Stimulated activated CD4-positive, alpha-beta T cell treated with anti-CD3 and anti-CD28 coated beads, Interleukin-4, amount 100 ng/mL, for 1 hour (primary cell): ENCODE measurements around the gene COQ9.
"Not testable (repeated sequence)": the region's sequence is repeated elsewhere in the genome, so short reads cannot be mapped to it uniquely, and the experiment has no call there.

Source experiments
- DNase-seq: peaks from one replicate; pipeline ENCODE4 v3.0.0-alpha.2; 2020

COQ9 gene, protein sequence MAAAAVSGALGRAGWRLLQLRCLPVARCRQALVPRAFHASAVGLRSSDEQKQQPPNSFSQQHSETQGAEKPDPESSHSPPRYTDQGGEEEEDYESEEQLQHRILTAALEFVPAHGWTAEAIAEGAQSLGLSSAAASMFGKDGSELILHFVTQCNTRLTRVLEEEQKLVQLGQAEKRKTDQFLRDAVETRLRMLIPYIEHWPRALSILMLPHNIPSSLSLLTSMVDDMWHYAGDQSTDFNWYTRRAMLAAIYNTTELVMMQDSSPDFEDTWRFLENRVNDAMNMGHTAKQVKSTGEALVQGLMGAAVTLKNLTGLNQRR

DNA sequence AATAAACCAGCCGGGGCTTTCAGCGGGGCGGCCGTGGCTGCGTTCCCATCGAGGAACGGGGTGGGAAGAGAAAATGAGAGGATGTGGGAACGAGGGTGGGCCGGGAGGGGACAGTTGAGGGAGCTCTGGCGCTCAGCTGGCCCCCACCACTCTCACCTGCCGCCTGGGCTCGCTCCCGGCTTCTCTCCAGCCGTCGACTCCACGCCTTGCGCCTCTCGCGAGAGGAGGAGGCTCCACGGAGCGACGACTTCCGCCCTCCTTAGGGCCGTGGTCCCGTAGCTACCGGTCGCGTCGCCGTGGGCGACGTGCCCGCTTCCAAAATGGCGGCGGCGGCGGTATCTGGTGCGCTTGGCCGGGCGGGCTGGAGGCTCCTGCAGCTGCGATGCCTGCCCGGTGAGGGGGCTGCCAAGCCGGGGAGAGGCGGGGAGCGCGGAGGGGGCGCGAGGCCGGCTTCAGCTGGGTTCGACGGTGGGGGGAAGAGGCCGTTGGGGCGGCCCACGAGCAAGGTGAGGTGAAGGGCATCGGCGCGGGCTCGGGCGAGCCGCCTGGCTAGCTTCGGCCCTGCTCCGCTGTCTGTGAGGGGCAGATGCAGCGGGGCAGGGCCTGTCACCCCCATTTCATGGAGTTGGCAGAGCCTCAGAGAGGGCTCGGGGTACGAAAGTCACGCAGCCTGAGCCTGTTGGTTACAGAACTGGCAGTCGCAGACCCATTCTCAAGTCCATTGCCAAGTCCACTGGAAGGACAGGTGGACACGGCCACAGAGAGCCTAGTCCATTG, at the start of gene COQ9, which contains the start of gene CIAPIN1:
Gene COQ9 (plus strand): TSS at position 294 of the 777 bp plus-strand sequence. CDS start 27 bp downstream, at position 321.
Gene CIAPIN1 (minus strand): TSS at position 200 of the 777 bp plus-strand sequence. CDS start 6,457 bp downstream, outside the sequence.
- peak; percentile 93 for DNase-seq

DNA sequence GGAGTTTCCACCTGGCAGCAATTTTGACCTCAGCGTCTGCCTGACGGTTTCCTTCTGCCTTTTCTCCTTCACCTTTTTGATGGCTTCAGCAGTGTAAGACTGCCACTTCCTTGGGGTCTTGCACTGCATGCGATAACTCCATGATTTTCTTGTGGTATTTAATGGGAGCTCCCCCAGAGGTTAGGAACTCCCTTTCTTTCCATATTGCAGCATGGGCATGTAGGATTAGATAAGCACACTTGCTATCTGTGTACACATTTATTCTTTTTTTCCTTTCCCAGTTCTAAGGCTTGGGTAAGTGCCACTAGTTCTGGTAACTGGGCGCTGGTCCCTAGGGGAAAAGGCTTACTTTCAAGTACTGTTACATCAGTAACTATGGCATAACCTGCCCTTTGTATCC, 49.8 kb upstream of the COQ9 start:
- DNase-seq, result not testable (repeated sequence)

DNA sequence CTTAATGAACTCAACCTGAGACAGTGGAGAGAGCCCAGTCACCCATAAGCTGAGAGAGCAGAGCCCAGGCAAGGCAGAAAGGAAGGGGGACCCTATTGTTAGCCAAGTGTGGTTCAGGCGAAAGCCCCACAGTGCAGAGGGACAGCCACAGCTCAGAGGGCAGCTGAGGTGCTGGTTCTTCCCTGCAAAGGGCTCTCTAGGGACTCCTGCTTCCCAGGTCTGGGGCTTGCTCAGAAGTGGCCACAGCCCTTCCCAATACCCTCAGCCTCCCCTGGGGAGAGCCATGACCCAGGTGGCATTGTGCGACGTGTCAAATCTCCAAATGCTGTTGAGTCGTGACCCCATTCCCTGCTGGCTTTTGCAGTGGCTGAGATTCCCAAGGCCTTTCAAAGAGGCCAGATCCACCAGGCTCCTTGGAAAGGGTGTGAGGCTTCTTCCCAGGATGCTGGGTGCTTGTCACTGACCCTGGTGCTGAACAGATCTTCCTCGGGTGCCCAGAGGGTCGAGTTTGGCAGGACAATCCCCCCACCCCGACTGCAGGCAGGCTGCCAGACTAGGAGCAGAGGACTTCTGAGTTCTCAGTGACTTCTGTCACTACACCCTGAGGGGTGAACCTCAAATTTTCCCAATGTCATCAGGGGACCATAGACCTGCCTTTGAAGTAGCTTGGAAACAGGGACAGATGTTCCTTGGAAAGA, 45.2 kb upstream of the COQ9 start:
- no peak for DNase-seq

DNA sequence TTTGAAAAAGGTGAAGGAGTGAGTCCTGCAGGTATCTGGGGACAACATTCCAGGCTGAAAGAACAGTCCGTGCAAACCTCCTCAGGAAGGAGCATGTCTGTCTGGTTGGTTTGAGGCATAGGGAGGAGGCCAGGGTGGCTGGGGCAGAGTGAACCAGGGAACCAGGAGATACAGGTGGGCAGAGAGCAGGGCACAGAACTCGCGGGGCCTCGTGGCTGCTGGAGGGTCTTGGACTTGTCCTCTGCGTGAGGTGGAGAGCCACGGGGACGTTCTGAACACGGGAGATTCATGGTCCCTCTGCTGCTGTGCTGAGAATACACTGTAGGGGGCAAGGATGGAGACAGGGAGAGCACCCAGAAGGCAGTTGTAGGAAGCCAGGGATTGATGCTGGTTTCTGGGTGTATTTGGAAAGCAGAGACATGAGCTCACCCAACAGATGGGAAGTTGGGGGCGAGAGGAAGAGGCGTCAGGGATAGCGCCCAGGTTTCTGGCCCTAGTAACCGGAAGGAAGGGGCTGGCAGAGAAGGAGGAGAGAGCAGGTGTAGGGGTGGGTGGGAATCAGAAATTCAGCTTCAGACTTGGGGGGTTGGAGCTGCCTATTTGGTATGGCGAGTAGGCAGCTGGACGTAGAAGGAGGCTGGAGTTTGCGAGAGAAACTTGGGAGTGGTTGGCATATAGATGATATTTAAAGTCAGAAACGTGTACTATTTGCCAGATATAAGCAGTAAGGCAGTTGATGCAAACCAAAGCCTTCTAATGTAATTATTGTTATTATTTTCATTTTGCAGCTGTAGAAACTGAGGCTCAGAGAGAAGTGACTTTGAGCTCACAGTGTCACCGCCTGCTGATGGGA, 43.1 kb upstream of the COQ9 start, which contains the start of gene CCL17:
Gene CCL17 (plus strand): TSS at position 803 of the 853 bp plus-strand sequence. CDS start 9,166 bp downstream, outside the sequence.
- DNase-seq, result no peak

DNA sequence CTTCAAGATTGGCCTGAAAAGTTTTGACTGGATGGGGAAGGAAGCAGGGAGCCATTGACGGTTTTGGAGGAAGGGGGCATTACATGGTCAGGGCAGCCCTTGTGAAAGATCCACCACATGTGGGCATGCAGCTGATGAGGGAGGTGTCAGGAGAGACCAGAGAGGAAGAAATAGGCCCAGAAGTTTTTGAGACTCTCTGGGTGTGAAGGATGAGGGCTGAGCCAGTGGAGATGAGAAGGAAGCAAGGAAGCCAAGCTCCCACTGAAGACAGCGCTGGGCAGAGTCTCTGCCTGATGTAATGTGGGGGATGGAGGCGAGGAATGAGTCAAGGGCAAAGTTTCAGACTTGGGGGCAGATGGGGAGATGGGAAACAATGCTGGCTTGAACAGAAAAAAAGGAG, 42.2 kb upstream of the COQ9 start:
- no peak for DNase-seq

DNA sequence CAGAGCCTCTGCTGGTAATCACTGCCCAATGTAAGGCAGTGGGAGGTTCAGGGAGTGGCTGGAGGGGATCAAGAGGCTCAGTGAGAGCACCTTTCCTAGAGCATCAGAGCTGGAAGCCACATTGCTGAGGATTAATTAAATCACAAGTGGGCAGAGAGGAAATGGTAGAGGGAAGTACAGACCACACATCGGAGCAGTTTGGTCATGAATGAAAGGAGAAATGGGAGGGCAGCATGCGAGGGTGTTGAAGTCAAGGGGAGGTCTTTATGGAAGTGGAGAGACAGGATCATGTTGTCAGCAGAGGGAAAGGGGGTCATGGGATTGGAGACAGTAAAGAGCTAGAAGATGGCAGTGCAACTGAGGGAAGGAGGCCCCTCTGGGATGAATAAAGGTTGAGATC, 40.4 kb upstream of the COQ9 start:
- no peak for DNase-seq

DNA sequence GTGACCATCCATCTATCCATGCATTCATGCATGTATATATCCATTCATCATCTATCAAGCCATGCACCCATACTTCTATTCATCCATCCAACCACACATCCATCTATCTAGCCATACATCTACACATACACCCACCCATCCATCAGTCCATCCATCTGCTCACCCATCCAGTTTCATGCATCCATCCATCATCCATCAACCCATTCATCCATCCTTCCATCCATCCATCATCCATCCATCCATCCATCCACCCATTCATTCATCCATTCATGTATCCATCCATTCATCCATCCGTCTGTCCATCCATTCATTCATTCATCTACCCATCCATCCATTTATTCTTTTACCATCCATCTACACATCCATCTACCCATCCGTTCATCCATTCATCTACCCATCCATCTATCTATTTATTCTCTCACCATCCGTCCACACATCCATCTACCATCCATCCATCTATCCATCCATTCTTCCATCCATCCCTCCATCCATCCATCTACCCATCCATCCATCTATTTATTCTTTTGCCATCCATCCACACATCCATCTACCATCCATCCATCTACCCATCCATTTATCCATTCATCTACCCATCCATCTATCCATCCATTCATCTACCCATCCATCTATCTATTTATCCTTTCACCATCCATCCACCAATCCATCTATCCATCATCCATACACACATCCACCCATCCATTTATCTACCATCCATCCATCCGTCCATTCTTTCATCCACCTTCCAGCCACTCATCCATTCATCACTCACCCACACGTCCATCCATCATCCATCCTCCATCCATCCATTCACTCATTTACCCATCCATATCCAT, 39.5 kb upstream of the COQ9 start:
- DNase-seq, result no peak

DNA sequence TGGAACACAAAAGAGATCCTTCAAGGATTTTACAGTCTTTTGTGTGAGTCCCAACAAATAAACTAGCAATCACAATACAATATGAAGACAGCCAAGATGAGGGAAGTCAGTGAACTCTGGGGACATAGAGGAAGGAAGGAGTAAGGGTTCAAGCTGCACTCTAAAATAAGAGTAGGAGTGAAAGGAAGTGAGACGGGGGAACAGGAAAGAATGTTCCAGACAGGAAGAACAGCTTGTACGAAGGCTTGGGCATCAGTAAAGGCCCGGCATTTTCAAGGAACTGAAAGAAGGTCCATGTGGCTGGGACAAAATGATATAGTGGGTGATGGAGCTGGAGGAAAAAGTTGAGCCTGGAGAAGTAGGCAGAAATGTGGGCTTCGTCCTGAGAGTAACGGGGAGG, 38.2 kb upstream of the COQ9 start:
- no peak for DNase-seq

DNA sequence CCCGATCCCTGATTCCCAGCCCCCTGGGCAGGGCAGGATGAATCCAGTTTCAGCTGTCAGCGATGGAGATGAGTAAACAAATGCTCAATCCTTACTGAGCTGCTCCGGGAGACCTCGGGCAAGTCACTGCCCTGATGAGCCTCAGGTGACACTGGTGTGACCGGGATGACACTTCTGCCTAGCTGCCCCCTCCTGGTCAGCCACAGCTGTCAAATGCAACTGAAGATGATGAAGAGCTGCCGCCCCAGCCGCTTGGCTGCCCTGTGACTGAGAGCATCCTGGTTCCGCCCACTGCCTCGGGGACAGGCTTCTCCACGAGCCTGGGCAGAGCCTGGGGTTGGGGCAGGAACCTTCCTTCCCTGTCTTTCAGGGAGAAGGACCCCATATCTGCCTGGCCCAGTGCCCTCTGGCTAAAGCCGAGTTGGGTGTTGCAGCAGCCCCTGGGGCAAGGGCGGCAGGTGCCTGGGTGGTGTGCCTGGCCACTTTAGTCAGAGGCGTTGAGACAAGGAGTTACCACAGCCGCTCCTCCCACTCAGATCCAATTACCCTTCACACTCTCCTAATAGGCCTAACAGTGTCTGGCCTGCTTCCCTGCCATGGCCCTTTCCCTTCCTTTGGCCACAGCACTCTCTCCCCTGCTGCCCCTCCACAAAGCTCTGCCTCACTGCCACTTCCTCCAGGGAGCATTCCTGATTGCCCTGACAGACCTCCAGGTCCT, 37.2 kb upstream of the COQ9 start:
- no peak for DNase-seq

DNA sequence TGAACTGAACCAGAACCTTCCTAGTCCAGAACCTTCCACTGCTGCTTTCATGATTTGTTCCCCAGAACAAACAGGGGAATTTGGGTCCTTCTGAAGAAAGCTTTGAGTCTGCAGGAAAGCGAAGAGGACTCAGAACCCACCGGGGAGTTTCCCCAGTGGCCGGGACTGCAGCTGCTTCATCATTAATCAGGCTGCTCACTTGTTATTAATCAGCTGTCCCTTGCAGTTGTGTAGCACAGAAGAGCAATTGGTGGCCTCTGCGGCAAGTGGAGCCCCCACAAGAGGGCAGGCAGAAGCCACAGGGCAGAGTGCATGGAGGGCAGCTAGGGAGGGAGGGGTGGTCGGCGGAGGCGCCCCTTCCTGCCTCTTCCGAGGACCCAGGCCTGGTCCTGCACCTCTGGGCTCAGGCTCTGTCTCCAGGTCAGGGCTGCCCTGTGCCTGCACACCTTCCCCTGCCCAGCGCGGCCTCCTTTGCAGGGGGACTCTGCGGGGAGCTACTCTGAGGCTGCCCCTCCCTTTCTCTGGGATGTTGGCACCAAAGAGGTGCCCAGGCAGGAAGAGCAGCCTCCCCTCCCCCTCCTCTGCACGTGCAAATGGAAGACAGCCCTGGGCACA, 35.8 kb upstream of the COQ9 start:
- DNase-seq, result no peak

DNA sequence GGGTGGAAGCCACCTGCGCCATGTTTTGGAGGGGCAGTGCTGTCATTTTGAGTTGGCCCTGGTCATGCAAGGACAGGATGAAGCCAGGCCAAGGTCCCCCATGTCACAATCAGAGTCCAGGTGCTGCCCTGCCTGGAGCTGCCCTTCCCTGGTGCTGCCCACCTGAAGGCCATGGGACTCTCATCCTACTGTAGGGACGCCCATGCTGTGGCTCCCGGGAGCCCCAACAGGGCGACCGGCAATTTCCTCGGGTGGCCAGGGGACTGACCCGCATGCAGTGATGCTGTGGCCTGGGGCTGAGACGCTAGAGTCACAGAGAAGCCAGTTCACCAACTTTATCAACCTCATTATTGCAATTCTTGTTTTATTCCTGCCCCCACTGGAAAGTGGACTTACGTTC, 34.7 kb upstream of the COQ9 start:
- no peak for DNase-seq

DNA sequence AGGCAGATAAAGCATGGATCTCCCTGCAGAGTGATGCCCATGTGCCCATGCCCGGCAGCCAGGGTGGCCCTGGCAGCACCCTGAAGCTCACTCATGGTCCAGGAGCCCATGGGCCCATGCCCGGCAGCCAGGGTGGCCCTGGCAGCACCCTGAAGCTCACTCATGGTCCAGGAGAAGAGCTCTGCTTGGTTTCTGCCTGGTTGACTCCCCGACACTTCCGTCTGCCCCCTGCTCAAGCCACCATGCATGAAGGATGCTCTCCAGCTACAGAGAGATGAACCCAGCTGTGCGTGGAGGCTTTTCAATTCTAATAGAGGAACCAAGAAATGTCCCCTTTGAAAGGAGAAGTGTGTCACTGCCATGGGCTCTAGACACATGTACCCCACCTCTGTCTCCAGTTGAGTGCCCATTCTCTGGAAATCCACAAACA, 34.0 kb upstream of the COQ9 start:
- DNase-seq, result no peak

DNA sequence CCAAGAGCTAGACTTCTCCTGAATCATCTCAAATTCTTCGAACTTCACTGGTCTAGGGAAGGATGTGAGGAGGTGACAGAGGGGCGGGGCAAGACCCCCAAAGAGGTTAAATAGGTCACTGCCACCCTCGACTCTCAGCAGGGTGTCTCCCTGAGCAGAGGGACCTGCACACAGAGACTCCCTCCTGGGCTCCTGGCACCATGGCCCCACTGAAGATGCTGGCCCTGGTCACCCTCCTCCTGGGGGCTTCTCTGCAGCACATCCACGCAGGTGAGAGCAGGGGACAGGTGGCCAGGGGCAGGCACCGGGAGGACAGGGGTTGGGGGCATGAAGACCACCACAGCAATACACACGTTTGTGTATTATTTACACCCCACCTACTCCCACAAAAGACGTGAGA, 33.5 kb upstream of the COQ9 start:
- DNase-seq, result no peak

DNA sequence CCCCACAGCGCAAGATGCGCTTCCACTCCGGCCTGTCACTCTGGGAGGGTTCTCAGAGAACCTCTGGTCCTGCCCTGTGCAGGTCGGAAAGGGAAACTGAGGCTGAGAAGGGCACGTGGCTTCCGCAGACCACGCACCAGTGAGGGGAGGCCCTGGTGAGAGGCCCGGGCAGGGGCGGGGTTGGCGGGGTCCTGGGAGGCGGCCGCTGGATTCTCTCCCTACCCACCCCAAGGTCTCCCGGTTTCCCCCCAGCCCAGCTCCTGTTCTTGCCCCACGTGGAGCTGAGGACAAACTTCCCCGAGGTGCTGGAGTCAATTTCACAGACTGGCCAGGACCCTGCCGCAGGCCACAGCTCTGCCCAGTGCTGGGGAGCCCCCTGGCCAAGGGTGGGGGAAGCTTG, 31.2 kb upstream of the COQ9 start:
- DNase-seq, result no peak

DNA sequence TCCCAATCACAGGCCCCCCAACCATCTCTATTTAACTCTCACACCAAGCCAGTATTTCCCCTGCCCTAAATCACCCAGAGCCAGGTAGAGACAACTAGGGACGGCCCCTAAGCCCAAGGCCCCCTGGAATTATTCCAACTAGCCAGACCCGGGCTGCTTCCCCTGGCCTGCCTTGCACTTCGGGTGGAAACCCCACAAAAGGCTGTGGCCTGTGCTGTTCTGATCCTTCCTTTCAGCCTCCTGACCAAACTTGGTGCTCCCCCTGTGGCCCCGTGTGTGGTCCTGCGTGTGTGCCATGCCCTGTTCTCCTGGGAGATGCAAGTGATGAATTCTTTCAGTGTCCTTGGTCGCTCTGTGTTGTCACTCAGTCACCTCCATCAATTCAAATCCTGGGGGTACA, 27.8 kb upstream of the COQ9 start:
- DNase-seq, result no peak

DNA sequence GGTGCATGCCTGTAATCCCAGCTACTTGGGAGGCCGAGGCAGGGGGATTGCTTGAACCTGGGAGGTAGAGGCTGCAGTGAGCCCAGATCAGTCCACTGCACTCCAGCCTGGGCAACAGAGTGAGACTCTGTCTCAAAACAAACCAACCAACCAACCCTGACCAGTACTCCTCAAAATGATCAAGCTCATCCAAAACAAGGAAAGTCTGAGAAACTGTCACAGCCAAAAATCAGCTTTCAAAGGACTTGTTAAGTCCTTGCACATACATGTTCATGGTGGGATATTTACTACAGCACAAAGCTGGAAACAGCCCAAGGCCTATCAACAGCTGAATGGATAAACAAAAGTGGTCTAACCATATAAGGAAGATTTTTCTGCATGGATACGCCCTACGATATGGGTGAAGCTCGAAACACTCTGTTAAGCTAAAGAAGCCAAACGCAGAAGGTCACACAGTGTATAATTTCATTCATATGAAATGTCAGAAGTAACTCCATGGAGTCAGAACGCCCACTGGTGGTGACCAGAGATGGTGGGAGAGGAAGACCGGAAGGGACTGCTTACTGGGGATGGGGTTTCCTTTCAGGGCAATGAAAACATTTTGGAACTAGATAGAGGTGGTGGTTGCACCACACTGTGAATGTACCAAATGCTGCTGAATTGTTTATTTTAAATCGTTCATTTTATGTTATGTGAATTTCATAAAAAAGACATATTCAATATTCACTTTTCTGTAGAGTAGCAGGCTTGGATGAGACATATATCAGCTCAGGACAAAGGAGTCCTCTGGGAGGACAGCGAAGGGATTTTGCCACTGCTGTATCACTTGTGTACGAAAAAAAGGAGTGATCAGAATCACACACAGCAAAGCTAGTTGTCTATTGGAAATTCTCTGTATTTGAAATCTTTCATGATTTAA, 25.0 kb upstream of the COQ9 start:
- DNase-seq, result no peak

DNA sequence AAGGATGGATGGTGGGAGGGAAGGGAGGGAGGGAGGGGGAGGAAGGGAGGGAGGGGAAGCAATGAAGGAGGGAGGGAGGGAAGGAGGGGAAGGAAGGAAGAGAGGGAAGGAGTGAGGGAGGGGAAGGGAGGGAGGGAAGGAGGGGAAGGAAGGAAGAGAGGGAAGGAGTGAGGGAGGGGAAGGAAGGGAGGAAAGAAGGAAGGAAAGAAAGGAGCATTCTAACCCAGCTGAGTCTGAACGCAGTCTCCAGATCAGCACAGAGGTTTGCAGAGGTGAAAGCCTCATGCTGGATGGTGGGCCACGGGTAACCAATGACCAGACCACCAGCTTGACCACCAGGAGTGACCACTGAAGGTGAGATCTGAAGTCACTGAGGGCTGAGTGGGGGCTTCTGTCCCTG, 24.1 kb upstream of the COQ9 start:
- DNase-seq, result no peak

DNA sequence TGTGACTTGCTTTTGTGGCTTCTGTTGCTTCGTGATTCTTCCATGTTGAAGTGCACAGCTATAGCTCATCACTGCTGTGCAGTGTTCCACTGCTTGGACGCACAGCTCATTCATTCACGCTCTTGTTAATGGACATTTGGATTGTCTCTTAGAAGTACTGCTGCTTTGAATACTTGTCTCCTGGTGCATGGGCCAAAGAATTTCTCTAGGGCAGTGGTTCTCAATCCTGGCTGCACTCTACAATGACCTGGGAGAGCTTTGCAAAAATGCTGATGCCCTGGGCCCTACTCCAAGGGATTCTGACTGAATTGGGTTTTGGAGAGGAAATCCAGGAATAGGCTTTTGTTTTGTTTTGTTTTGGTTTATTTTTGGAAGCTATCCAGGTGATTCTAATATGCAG, 22.7 kb upstream of the COQ9 start:
- no peak for DNase-seq

DNA sequence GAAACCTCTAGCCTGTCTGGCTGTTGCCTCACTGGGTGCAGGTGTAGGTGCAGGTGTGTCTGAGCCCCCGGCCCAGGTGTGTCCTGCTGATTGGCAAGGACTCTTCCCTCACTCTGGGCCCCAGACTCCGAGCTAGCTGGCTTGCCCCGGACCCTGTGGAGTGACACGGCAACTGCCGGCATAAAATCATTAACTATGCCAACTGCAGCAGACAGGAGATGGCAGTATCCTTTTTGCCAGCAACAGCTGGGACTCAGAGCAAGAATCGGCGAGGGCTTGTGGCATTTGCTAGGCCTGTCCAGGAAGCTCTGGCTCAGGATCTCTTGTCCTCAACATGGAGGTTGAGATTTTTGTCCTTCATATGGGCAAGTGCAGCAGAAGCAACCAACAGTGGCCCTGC, 20.9 kb upstream of the COQ9 start:
- DNase-seq, result no peak
